Natural killer cell (primary cell): ENCODE data around the gene CEMIP. TPM values are rescaled to one million over a fixed set of nuclear protein-coding genes. Genes with fewer than 3 reads are reported as not detected.

Experiments
- ATAC-seq, 3 donors: fragments of 150-1000 bp in 2 of 3; fragments of 200-7000 bp in 1 of 3; cut with Tn5 transposase; 1 replicate in 1 of 3; 2 replicates in 2 of 3; pipeline ENCODE4 v1.10.0; 2021; ENCODE audit warnings: mild to moderate bottlenecking in 2 of 3, moderate library complexity in 2 of 3
- DNase-seq, 2 donors: peaks; one replicate each; pipeline versions ENCODE4 v3.0.0 to v3.0.0-alpha.2; 2013 to 2021; ENCODE audit warnings: mixed read lengths in 1 of 2
- H3K27ac ChIP-seq: one replicate; pipeline ENCODE4 v1.5.1; 2013; ENCODE audit warnings: mild to moderate bottlenecking, low read length
- H3K27me3 ChIP-seq: one replicate; pipeline ENCODE4 v1.6.1; 2013; ENCODE audit warnings: low read length; ENCODE audit not compliant: control insufficient read depth, insufficient read depth
- H3K36me3 ChIP-seq: one replicate; pipeline ENCODE4 v1.6.1; 2013; ENCODE audit warnings: low read length; ENCODE audit not compliant: control insufficient read depth, insufficient read depth
- H3K4me1 ChIP-seq: one replicate; pipeline ENCODE4 v1.6.1; 2013; ENCODE audit warnings: low read length; ENCODE audit not compliant: control insufficient read depth, insufficient read depth
- H3K4me3 ChIP-seq: one replicate; pipeline ENCODE4 v1.5.1; 2013; ENCODE audit warnings: low read length
- H3K9me3 ChIP-seq: one replicate; pipeline ENCODE4 v1.6.1; 2013; ENCODE audit warnings: low read length; ENCODE audit not compliant: control insufficient read depth, insufficient read depth
- H3K27ac Mint-ChIP-seq, 2 donors: one replicate each; pipeline ENCODE4 v1.8.0; 2022; ENCODE audit warnings: mild to moderate bottlenecking in 2 of 2, mixed read lengths in 2 of 2, moderate library complexity in 1 of 2
- H3K27me3 Mint-ChIP-seq, 2 donors: one replicate each; pipeline ENCODE4 v1.8.0; 2022; ENCODE audit warnings: low read depth in 2 of 2, mixed read lengths in 2 of 2
- H3K36me3 Mint-ChIP-seq: one replicate; pipeline ENCODE4 v1.8.0; 2022; ENCODE audit warnings: mixed read lengths
- H3K4me1 Mint-ChIP-seq, 2 donors: one replicate each; pipeline ENCODE4 v1.8.0; 2022; ENCODE audit warnings: mixed read lengths in 2 of 2
- H3K4me3 Mint-ChIP-seq: one replicate; pipeline ENCODE4 v1.8.0; 2022; ENCODE audit warnings: mild to moderate bottlenecking, moderate library complexity, mixed read lengths
- H3K9me3 Mint-ChIP-seq, 2 donors: one replicate each; pipeline ENCODE4 v1.8.0; 2022; ENCODE audit warnings: mixed read lengths in 2 of 2
- CTCF ChIP-seq: fragments of 200-600 bp; IDR thresholded peaks from one replicate; pipeline ENCODE4 v1.8.0; 2022; ENCODE audit warnings: antibody characterized with exemption
- WGBS: methylation state at CpG from one replicate; pipeline ENCODE4 v1.1.7; 2013; ENCODE audit warnings: missing lambda C conversion rate; ENCODE audit not compliant: insufficient coverage; 5-methylcytosine and 5-hydroxymethylcytosine counted together
- intact Hi-C: fragments of 100-400 bp; cut with micrococcal nuclease; formaldehyde crosslinking; loops from one replicate; pipeline ENCODE4 v1.14.2; 2022
- total RNA-seq, 4 donors: library from RNA; stranded (reverse); fragments of 120-200 nt in 1 of 4; gene quantifications; one replicate each; pipeline versions ENCODE4 v1.2.3 to v1.2.4, GENCODE V29; 2013 to 2022

CEMIP gene
- total RNA-seq, 3 donors from 2014 or later (not counting 1 experiment from before 2014, with no cell fraction given), result 0.07 to 0.82 TPM; not detected in 1

GRCh38 chr15:80920271-80920699, 141.1 kb downstream of the CEMIP start:
- peak; percentile 68 to 90 (median 73) for ATAC-seq
- H3K4me1 Mint-ChIP-seq, result peaks cover 34 to 37% of the 10 kb centered on the region in 2 donors

GRCh38 chr15:80921736-80922410, 142.7 kb downstream of the CEMIP start:
- Mint-ChIP-seq H3K27me3 (no peaks in the 10 kb centered on the region), H3K27ac (no peak overlapping the region), H3K4me1 (peaks cover 34 to 37% of the 10 kb centered on the region in 2 donors), H3K4me3 (no peak overlapping the region), H3K9me3 (no peaks in the 10 kb centered on the region), H3K36me3 (no peaks in the 10 kb centered on the region)
- DNase-seq (no peak), ATAC-seq (no peak)
- intact Hi-C loops, result no loop called here
- WGBS, result 93% methylated on average over 20 of the region's 20 CpGs
- Histone ChIP-seq H3K36me3 (no peaks in the 10 kb centered on the region), H3K27me3 (no peaks in the 10 kb centered on the region), H3K27ac (no peak overlapping the region), H3K4me3 (no peak overlapping the region), H3K9me3 (no peaks in the 10 kb centered on the region), H3K4me1 (peaks cover 17% of the 10 kb centered on the region)
- no peak for TF ChIP-seq CTCF

More at GRCh38 chr15:80920271-80920699, 141.1 kb downstream of the CEMIP start:
- Histone ChIP-seq H3K9me3 (no peaks in the 10 kb centered on the region), H3K4me1 (peaks cover 17% of the 10 kb centered on the region), H3K27ac (no peak overlapping the region), H3K4me3 (no peak overlapping the region), H3K27me3 (no peaks in the 10 kb centered on the region), H3K36me3 (no peaks in the 10 kb centered on the region)
- H3K27me3 Mint-ChIP-seq, result no peaks in the 10 kb centered on the region
- TF ChIP-seq CTCF, result no peak
- intact Hi-C loops, result no loop called here
- no peaks in the 10 kb centered on the region for H3K9me3 Mint-ChIP-seq
- peak overlapping the region; percentile 65 for H3K4me3 Mint-ChIP-seq
- WGBS, result 9% methylated on average over 5 of the region's 5 CpGs
- H3K27ac Mint-ChIP-seq, result peak overlapping the region in 1 of 2 donors; percentile 50
- DNase-seq, result peak; percentile 6 to 22
- no peaks in the 10 kb centered on the region for H3K36me3 Mint-ChIP-seq

GRCh38 chr15:80923668-80924067, 144.5 kb downstream of the CEMIP start:
- no peaks in the 10 kb centered on the region for H3K36me3 ChIP-seq
- Mint-ChIP-seq H3K36me3 (no peaks in the 10 kb centered on the region), H3K4me3 (no peak overlapping the region), H3K9me3 (no peaks in the 10 kb centered on the region), H3K27me3 (no peaks in the 10 kb centered on the region), H3K27ac (no peak overlapping the region), H3K4me1 (peaks cover 29 to 38% of the 10 kb centered on the region in 2 donors)
- no peaks in the 10 kb centered on the region for H3K9me3 ChIP-seq
- no peak for ATAC-seq
- no peak overlapping the region for H3K27ac ChIP-seq
- DNase-seq, result no peak
- H3K4me3 ChIP-seq, result no peak overlapping the region
- H3K4me1 ChIP-seq, result peaks cover 17% of the 10 kb centered on the region
- TF ChIP-seq CTCF, result no peak
- 87% methylated on average over 6 of the region's 6 CpGs for WGBS
- intact Hi-C loops, result no loop called here
- H3K27me3 ChIP-seq, result no peaks in the 10 kb centered on the region

GRCh38 chr15:80924278-80924677, 145.1 kb downstream of the CEMIP start:
- Mint-ChIP-seq H3K27me3 (no peaks in the 10 kb centered on the region), H3K36me3 (no peaks in the 10 kb centered on the region), H3K9me3 (no peaks in the 10 kb centered on the region), H3K4me3 (no peak overlapping the region), H3K27ac (no peak overlapping the region), H3K4me1 (peaks cover 29 to 35% of the 10 kb centered on the region in 2 donors)
- Histone ChIP-seq H3K36me3 (no peaks in the 10 kb centered on the region), H3K27me3 (no peaks in the 10 kb centered on the region), H3K9me3 (no peaks in the 10 kb centered on the region), H3K4me1 (peaks cover 17% of the 10 kb centered on the region), H3K4me3 (no peak overlapping the region), H3K27ac (no peak overlapping the region)
- ATAC-seq (no peak), DNase-seq (no peak)
- no peak for TF ChIP-seq CTCF
- intact Hi-C loops, result no loop called here
- over 99% methylated on average over 4 of the region's 4 CpGs for WGBS
